Upper lobe of left lung (tissue), 6 donors: Measurements from ENCODE around the gene FARSB. TPM values are rescaled to one million over a fixed set of nuclear protein-coding genes. Genes with fewer than 3 reads are reported as not detected.
A peak's percentile ranks its signal among the peaks of the same experiment; 100 is the strongest.
"Not testable (repeated sequence)": the region's sequence is repeated elsewhere in the genome, so short reads cannot be mapped to it uniquely, and the experiment has no call there.

Experiments used
- ATAC-seq, 2 donors: fragments of 200-7000 bp; cut with Tn5 transposase; one replicate each; pipeline ENCODE4 v1.9.1; 2022; ENCODE audit warnings: mild to moderate bottlenecking in 2 of 2, moderate library complexity in 2 of 2; ENCODE audit not compliant: low FRiP score in 2 of 2
- DNase-seq, 2 donors: peaks; one replicate each; pipeline ENCODE4 v3.0.0-alpha.2; 2019 to 2020
- H3K27ac ChIP-seq, 4 donors: fragments of 200-600 bp; sonication (generic); one replicate each; pipeline ENCODE4 v1.5.1; 2016 to 2019
- H3K27me3 ChIP-seq, 4 donors: fragments of 200-600 bp; sonication (generic); one replicate each; pipeline ENCODE4 v1.5.1; 2017 to 2019
- H3K36me3 ChIP-seq, 4 donors: fragments of 200-600 bp; sonication (generic); one replicate each; pipeline ENCODE4 v1.5.1; 2016 to 2019
- H3K4me1 ChIP-seq, 4 donors: fragments of 200-600 bp; sonication (generic); one replicate each; pipeline ENCODE4 v1.5.1; 2018 to 2019
- H3K4me3 ChIP-seq, 4 donors: fragments of 200-600 bp; sonication (generic); one replicate each; pipeline ENCODE4 v1.5.1; 2017 to 2019; ENCODE audit warnings: mild to moderate bottlenecking in 2 of 4, moderate library complexity in 1 of 4
- H3K9me3 ChIP-seq, 4 donors: fragments of 200-600 bp; sonication (generic); one replicate each; pipeline ENCODE4 v1.5.1; 2018 to 2019
- CTCF ChIP-seq, 6 experiments: fragments of 450-650 bp in 4 of 6; fragments of 200-600 bp in 2 of 6; sonication (generic) in 2 of 6; IDR thresholded peaks; one replicate each; pipeline ENCODE4 v1.5.1; 2016 to 2019; ENCODE audit warnings: antibody characterized with exemption in 6 of 6
- EP300 ChIP-seq, 4 donors: sonication (generic); formaldehyde crosslinking; IDR thresholded peaks; one replicate each; pipeline ENCODE4 v1.5.1; 2017; ENCODE audit warnings: antibody characterized with exemption in 4 of 4, control low read depth in 2 of 4
- POLR2A ChIP-seq, 4 donors: fragments of 450-650 bp; IDR thresholded peaks; one replicate each; pipeline ENCODE4 v1.5.1; 2016 to 2017; ENCODE audit warnings: antibody characterized with exemption in 4 of 4, mild to moderate bottlenecking in 2 of 4
- POLR2AphosphoS5 ChIP-seq, 2 donors: sonication (generic); formaldehyde crosslinking; IDR thresholded peaks; one replicate each; pipeline ENCODE4 v1.5.1; 2017; ENCODE audit warnings: antibody characterized with exemption in 2 of 2
- WGBS, 2 donors: methylation state at CpG; one replicate each; pipeline ENCODE4 v1.1.5; 2017 to 2018; 5-methylcytosine and 5-hydroxymethylcytosine counted together
- total RNA-seq, 6 donors: library from RNA; depleted of rRNA in 4 of 6; stranded (reverse); fragments of >200 nt in 4 of 6; gene quantifications; one replicate each; pipeline versions ENCODE4 v1.1.0 to v1.2.1, GENCODE V29; 2016 to 2021
- donor health status: DM: no; HTN: no; CAD: no; lungs with moderate emphysema.
- donor health status: DM: no; HTN: yes; CAD: no; lungs with severe emphysema.

FARSB gene
- total RNA-seq, 6 donors from 2014 or later = 2.0 to 12.5 (median 10.2) TPM

DNA sequence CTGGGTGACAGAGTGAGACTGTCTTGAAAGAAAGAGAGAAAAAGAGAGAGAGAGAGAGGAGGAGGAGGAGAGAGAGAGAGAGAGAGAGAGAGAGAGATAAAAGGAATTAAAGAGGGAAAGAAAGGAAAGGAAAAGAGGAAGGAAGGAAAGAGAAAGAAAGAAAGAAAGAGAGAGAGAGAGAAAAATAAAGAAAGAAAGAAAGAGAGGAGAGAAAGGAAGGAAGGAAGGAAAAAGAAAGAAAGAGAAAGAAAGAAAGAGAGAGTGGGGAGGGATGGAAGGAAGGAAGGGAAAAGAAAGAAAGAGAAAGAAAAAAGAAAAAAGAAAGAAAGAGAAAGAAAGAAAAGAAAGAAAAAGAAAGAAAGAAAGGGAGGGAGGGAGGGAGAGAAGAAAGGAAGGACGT lies 45.3 kb upstream of the FARSB start:
- WGBS, 2 donors = 60 to 70% methylated on average over 1 of the region's 1 CpG

GRCh38 chr2:222698276-222698675 lies 42.4 kb upstream of the FARSB start:
- Histone ChIP-seq H3K27me3 (no peaks in the 10 kb centered on the region), H3K9me3 (no peaks in the 10 kb centered on the region), H3K4me3 (no peak overlapping the region), H3K4me1 (peaks cover 0 to 2% (median under 1%) of the 10 kb centered on the region in 4 donors), H3K36me3 (no peaks in the 10 kb centered on the region), H3K27ac (no peak overlapping the region)
- DNase-seq (no peak), ATAC-seq (no peak)
- WGBS, 2 donors = 78 to 84% methylated on average over 4 of the region's 4 CpGs
- TF ChIP-seq EP300 (IDR thresholded peaks at IDR 0.05) = no peak
- no peak for TF ChIP-seq CTCF (IDR thresholded peaks at IDR 0.05)

More for the DNA sequence above, 45.3 kb upstream of the FARSB start:
- H3K9me3 ChIP-seq = no peaks in the 10 kb centered on the region
- ATAC-seq (no peak), DNase-seq (no peak)
- H3K27ac ChIP-seq = no peak overlapping the region
- no peaks in the 10 kb centered on the region for H3K27me3 ChIP-seq
- TF ChIP-seq POLR2AphosphoS5 (IDR thresholded peaks at IDR 0.05) (no peak), POLR2A (IDR thresholded peaks at IDR 0.05) (no peak), CTCF (IDR thresholded peaks at IDR 0.05) (no peak), EP300 (IDR thresholded peaks at IDR 0.05) (no peak)
- no peaks in the 10 kb centered on the region for H3K36me3 ChIP-seq
- H3K4me1 ChIP-seq = peaks cover 0 to 9% (median 3%) of the 10 kb centered on the region in 4 donors
- H3K4me3 ChIP-seq = no peak overlapping the region

GRCh38 chr2:222693837-222694236 lies 37.9 kb upstream of the FARSB start:
- H3K4me1 ChIP-seq = peaks cover 0 to 6% (median 2%) of the 10 kb centered on the region in 4 donors
- H3K27ac ChIP-seq = no peak overlapping the region
- no peak overlapping the region for H3K4me3 ChIP-seq
- 90 to 92% methylated on average over 1 of the region's 1 CpG for WGBS, 2 donors
- DNase-seq = no peak
- H3K36me3 ChIP-seq = no peaks in the 10 kb centered on the region
- H3K9me3 ChIP-seq = no peaks in the 10 kb centered on the region
- no peak for TF ChIP-seq EP300 (IDR thresholded peaks at IDR 0.05)
- peak in 1 of 6 experiments; percentile 22 for TF ChIP-seq CTCF (IDR thresholded peaks at IDR 0.05)
- no peaks in the 10 kb centered on the region for H3K27me3 ChIP-seq
- ATAC-seq = no peak

GRCh38 chr2:222693413-222693812 lies 37.5 kb upstream of the FARSB start:
- H3K9me3 ChIP-seq, H3K36me3 ChIP-seq, H3K4me1 ChIP-seq, H3K4me3 ChIP-seq, H3K27ac ChIP-seq, H3K27me3 ChIP-seq, DNase-seq, ATAC-seq: not testable (repeated sequence)
- WGBS, 2 donors = 87 to 89% methylated on average over 5 of the region's 5 CpGs

GRCh38 chr2:222690564-222691200 lies 34.8 kb upstream of the FARSB start:
- WGBS, 2 donors = 28 to 31% methylated on average over 10 of the region's 10 CpGs
- H3K4me1 ChIP-seq = peaks cover 0 to 6% (median 2%) of the 10 kb centered on the region in 4 donors
- H3K9me3 ChIP-seq = no peaks in the 10 kb centered on the region
- H3K36me3 ChIP-seq = no peaks in the 10 kb centered on the region
- H3K4me3 ChIP-seq = no peak overlapping the region
- ATAC-seq (peak; percentile 93 to 97), DNase-seq (peak in 1 of 2 donors; percentile 82)
- no peaks in the 10 kb centered on the region for H3K27me3 ChIP-seq
- TF ChIP-seq POLR2A (IDR thresholded peaks at IDR 0.05) = no peak
- TF ChIP-seq CTCF (IDR thresholded peaks at IDR 0.05) = peak; percentile 75 to 95 (median 88)
- no peak overlapping the region for H3K27ac ChIP-seq
